Subcutaneous adipose tissue (tissue), 4 donors: Measurements from ENCODE around the gene PCP2. TPM values are rescaled to one million over a fixed set of nuclear protein-coding genes. Genes with fewer than 3 reads are reported as not detected.

ENCODE experiments used
- CTCF ChIP-seq: fragments of 450-650 bp; IDR thresholded peaks from one replicate; pipeline ENCODE4 v1.5.1; 2016; ENCODE audit warnings: low read depth, mild to moderate bottlenecking, control low read depth, antibody characterized with exemption, moderate library complexity
- total RNA-seq, 4 donors: library from RNA; depleted of rRNA; stranded (reverse); fragments of >200 nt; gene quantifications; one replicate each; pipeline ENCODE4 v1.1.0, GENCODE V29; 2016

The PCP2 gene
- total RNA-seq, 4 donors from 2014 or later: not detected

- TF ChIP-seq CTCF: no peak
These were observed 36.7 kb upstream of the PCP2 start for GRCh38 chr19:7670150-7670783.

- no peak for TF ChIP-seq CTCF
These were observed 36.1 kb upstream of the PCP2 start for GRCh38 chr19:7669641-7670040.

- TF ChIP-seq CTCF: no peak
These were observed 35.3 kb upstream of the PCP2 start, which contains the start of gene RETN for GRCh38 chr19:7668842-7669241. Gene RETN, plus strand, starts transcription at chr19:7669049. Its CDS starts 278 bp downstream, at chr19:7669327.

GRCh38 chr19:7665076-7665475 is 31.6 kb upstream of the PCP2 start:
- no peak for TF ChIP-seq CTCF

GRCh38 chr19:7663706-7664105 is 30.2 kb upstream of the PCP2 start:
- TF ChIP-seq CTCF: no peak

- no peak for TF ChIP-seq CTCF
These were observed 29.1 kb upstream of the PCP2 start for GRCh38 chr19:7662657-7663056.

- no peak for TF ChIP-seq CTCF
These were observed 28.4 kb upstream of the PCP2 start for GRCh38 chr19:7661744-7662538.
